ENCODE measurements around the gene SRRM1. TPM values are rescaled to one million over a fixed set of nuclear protein-coding genes. Genes with fewer than 3 reads are reported as not detected.

The SRRM1 gene
- polyA plus RNA-seq, 3 donors, result 55.9 to 106 (median 75.9) TPM

- no peaks in the 10 kb centered on the region for H3K4me1 Mint-ChIP-seq
- no peaks in the 10 kb centered on the region for H3K9me3 ChIP-seq (replicated peaks in 1 of 2; ENCODE audit: control insufficient read depth in 1 of 2, insufficient read depth in 1 of 2, low read length in 2 of 2)
- H3K4me1 ChIP-seq (ENCODE audit: control insufficient read depth in 1 of 2, insufficient read depth in 2 of 2, low read length in 2 of 2), result no peaks in the 10 kb centered on the region
- no peak overlapping the region for H3K9ac ChIP-seq (ENCODE audit: insufficient read depth, low read length, poor library complexity, severe bottlenecking)
- H3K79me2 ChIP-seq (ENCODE audit: insufficient read depth, low read length), result peaks cover 84% of the 10 kb centered on the region
- peaks cover 95% of the 10 kb centered on the region for H4K20me1 ChIP-seq (ENCODE audit: insufficient read depth, low read length)
- H3K9me3 Mint-ChIP-seq, result no peaks in the 10 kb centered on the region
- intact Hi-C loops (cut with micrococcal nuclease), result no loop called here
- WGBS (ENCODE audit: insufficient coverage), result no CpG with 5 or more reads among the region's 1 CpG
- H3K36me3 ChIP-seq (replicated peaks in 1 of 2; ENCODE audit: control insufficient read depth in 1 of 2, insufficient read depth in 2 of 2, low read length in 2 of 2), result peaks cover 97 to 100% of the 10 kb centered on the region in 2 donors
- H2AFZ ChIP-seq (ENCODE audit: insufficient read depth, low read depth, low read length, poor library complexity, severe bottlenecking), result no peak overlapping the region
- no peak overlapping the region for H3K4me3 Mint-ChIP-seq
- TF ChIP-seq CTCF (IDR thresholded peaks at IDR 0.05), result no peak
- H3K4me2 ChIP-seq (replicated peaks; ENCODE audit: extremely low read depth, low read length, poor library complexity, severe bottlenecking), result no peak overlapping the region
- H3K27me3 Mint-ChIP-seq (ENCODE audit: low read depth in 3 of 3), result peaks cover 0 to 1% (median 0%) of the 10 kb centered on the region in 3 donors
- peaks cover 89 to 96% of the 10 kb centered on the region in 2 donors for H3K36me3 Mint-ChIP-seq
- no peak for DNase-seq
- peak overlapping the region in 1 of 7 donors; percentile 1 for H3K27ac Mint-ChIP-seq
- H3K27me3 ChIP-seq (ENCODE audit: control insufficient read depth in 2 of 2, insufficient read depth in 2 of 2, low read length in 2 of 2), result no peaks in the 10 kb centered on the region
- no peak overlapping the region for H3K27ac ChIP-seq (ENCODE audit: low read depth in 1 of 2, low read length in 2 of 2)
- no peak overlapping the region for H3K4me3 ChIP-seq (replicated peaks in 1 of 3; ENCODE audit: low read depth in 2 of 3, low read length in 3 of 3)
These were observed 12.9 kb downstream of the SRRM1 start for GRCh38 chr1:24656046-24656445.

DNA sequence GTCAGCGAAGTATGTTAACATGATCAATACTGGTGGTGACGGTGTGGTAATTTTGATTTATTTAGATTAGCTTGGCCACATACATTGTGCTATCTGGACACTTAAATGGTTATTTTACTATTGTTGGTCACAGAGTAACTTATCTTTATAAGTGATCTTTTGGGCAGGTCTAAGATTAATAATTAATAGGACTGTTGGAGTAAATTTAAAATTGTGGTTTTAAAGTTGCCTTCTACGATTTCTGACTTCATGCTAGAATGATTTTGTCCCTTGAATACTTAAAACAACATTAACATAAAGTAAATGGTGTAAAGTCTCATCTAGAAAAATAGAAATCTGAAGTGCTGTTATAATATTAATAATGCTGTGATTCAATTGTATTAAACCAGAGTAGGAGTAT lies 14.7 kb downstream of the SRRM1 start:
- peak overlapping the region in 1 of 7 donors; percentile 51 for H3K27ac Mint-ChIP-seq
- Histone ChIP-seq H3K36me3 (replicated peaks in 1 of 2; ENCODE audit: control insufficient read depth in 1 of 2, insufficient read depth in 2 of 2, low read length in 2 of 2) (peaks cover 97 to 100% of the 10 kb centered on the region in 2 donors), H3K27ac (ENCODE audit: low read depth in 1 of 2, low read length in 2 of 2) (no peak overlapping the region), H3K27me3 (ENCODE audit: control insufficient read depth in 2 of 2, insufficient read depth in 2 of 2, low read length in 2 of 2) (no peaks in the 10 kb centered on the region), H3K4me3 (replicated peaks in 1 of 3; ENCODE audit: low read depth in 2 of 3, low read length in 3 of 3) (no peak overlapping the region), H2AFZ (ENCODE audit: insufficient read depth, low read depth, low read length, poor library complexity, severe bottlenecking) (no peak overlapping the region), H3K9me3 (replicated peaks in 1 of 2; ENCODE audit: control insufficient read depth in 1 of 2, insufficient read depth in 1 of 2, low read length in 2 of 2) (no peaks in the 10 kb centered on the region), H3K4me2 (replicated peaks; ENCODE audit: extremely low read depth, low read length, poor library complexity, severe bottlenecking) (no peak overlapping the region), H4K20me1 (ENCODE audit: insufficient read depth, low read length) (peaks cover 97% of the 10 kb centered on the region), H3K79me2 (ENCODE audit: insufficient read depth, low read length) (peaks cover 85% of the 10 kb centered on the region), H3K9ac (ENCODE audit: insufficient read depth, low read length, poor library complexity, severe bottlenecking) (no peak overlapping the region), H3K4me1 (ENCODE audit: control insufficient read depth in 1 of 2, insufficient read depth in 2 of 2, low read length in 2 of 2) (no peaks in the 10 kb centered on the region)
- DNase-seq, result no peak
- no peak for TF ChIP-seq CTCF (IDR thresholded peaks at IDR 0.05)
- peaks cover 0 to 1% (median 0%) of the 10 kb centered on the region in 3 donors for H3K27me3 Mint-ChIP-seq (ENCODE audit: low read depth in 3 of 3)
- WGBS (ENCODE audit: insufficient coverage), result 100% methylated on average over 1 of the region's 3 CpGs
- no peaks in the 10 kb centered on the region for H3K4me1 Mint-ChIP-seq
- H3K9me3 Mint-ChIP-seq, result no peaks in the 10 kb centered on the region
- no peak overlapping the region for H3K4me3 Mint-ChIP-seq
- intact Hi-C loops (cut with micrococcal nuclease), result no loop called here
- H3K36me3 Mint-ChIP-seq, result peaks cover 87 to 98% of the 10 kb centered on the region in 2 donors
